Neural crest cell (in vitro differentiated cells): ENCODE results near the gene SCGB3A1. TPM values are rescaled to one million over a fixed set of nuclear protein-coding genes. Genes with fewer than 3 reads are reported as not detected.

Source experiments
- DNase-seq: peaks from one replicate; pipeline ENCODE4 v3.0.0; 2021; ENCODE audit warnings: low read depth, mixed read lengths, low spot score
- H3K27ac Mint-ChIP-seq: one replicate; pipeline ENCODE4 v1.8.0; 2021; ENCODE audit warnings: mild to moderate bottlenecking, mixed read lengths; ENCODE audit not compliant: unreplicated experiment
- H3K27me3 Mint-ChIP-seq: 2 replicates; pipeline ENCODE4 v1.8.0; 2021; ENCODE audit warnings: low read depth, mild to moderate bottlenecking, mixed read lengths
- H3K36me3 Mint-ChIP-seq: 2 replicates; pipeline ENCODE4 v1.8.0; 2021; ENCODE audit warnings: low read depth, mild to moderate bottlenecking, mixed read lengths
- H3K4me1 Mint-ChIP-seq: 2 replicates; pipeline ENCODE4 v1.8.0; 2021; ENCODE audit warnings: mixed read lengths
- H3K4me3 Mint-ChIP-seq: one replicate; pipeline ENCODE4 v1.8.0; 2021; ENCODE audit warnings: mild to moderate bottlenecking, mixed read lengths
- H3K9me3 Mint-ChIP-seq: 2 replicates; pipeline ENCODE4 v1.8.0; 2021; ENCODE audit warnings: mixed read lengths
- CTCF ChIP-seq: fragments of 200-600 bp; sonication (generic); conservative IDR thresholded peaks from 2 replicates; pipeline ENCODE4 v1.5.0; 2021; ENCODE audit warnings: antibody characterized with exemption, mild to moderate bottlenecking
- total RNA-seq: library from RNA; stranded (reverse); gene quantifications from 2 replicates; pipeline ENCODE4 v1.2.1, GENCODE V29; 2021

The SCGB3A1 gene
- total RNA-seq, 1 donor from 2014 or later = not detected

- Mint-ChIP-seq H3K4me3 (no peak overlapping the region), H3K9me3 (no peaks in the 10 kb centered on the region), H3K27ac (no peak overlapping the region), H3K36me3 (no peaks in the 10 kb centered on the region), H3K4me1 (peaks cover 3% of the 10 kb centered on the region), H3K27me3 (no peaks in the 10 kb centered on the region)
- no peak for DNase-seq
- TF ChIP-seq CTCF = no peak
Observed at GRCh38 chr5:180611140-180611850, 20.0 kb upstream of the SCGB3A1 start.

- Mint-ChIP-seq H3K27me3 (no peaks in the 10 kb centered on the region), H3K4me3 (no peak overlapping the region), H3K36me3 (no peaks in the 10 kb centered on the region), H3K27ac (no peak overlapping the region), H3K9me3 (no peaks in the 10 kb centered on the region), H3K4me1 (peaks cover 7% of the 10 kb centered on the region)
- TF ChIP-seq CTCF = no peak
- DNase-seq = no peak
Observed at GRCh38 chr5:180609817-180610550, 18.7 kb upstream of the SCGB3A1 start.

- no peak for TF ChIP-seq CTCF
- Mint-ChIP-seq H3K9me3 (no peaks in the 10 kb centered on the region), H3K4me1 (peaks cover 8% of the 10 kb centered on the region), H3K4me3 (no peak overlapping the region), H3K27me3 (no peaks in the 10 kb centered on the region), H3K27ac (no peak overlapping the region), H3K36me3 (no peaks in the 10 kb centered on the region)
- DNase-seq = no peak
Observed at GRCh38 chr5:180609386-180609785, 18.1 kb upstream of the SCGB3A1 start.

GRCh38 chr5:180608572-180609310, 17.4 kb upstream of the SCGB3A1 start:
- H3K27ac Mint-ChIP-seq = no peak overlapping the region
- H3K9me3 Mint-ChIP-seq = no peaks in the 10 kb centered on the region
- DNase-seq = no peak
- no peaks in the 10 kb centered on the region for H3K27me3 Mint-ChIP-seq
- H3K4me1 Mint-ChIP-seq = peaks cover 11% of the 10 kb centered on the region
- no peak for TF ChIP-seq CTCF
- H3K4me3 Mint-ChIP-seq = no peak overlapping the region
- no peaks in the 10 kb centered on the region for H3K36me3 Mint-ChIP-seq

- H3K4me3 Mint-ChIP-seq = no peak overlapping the region
- no peak for DNase-seq
- no peak for TF ChIP-seq CTCF
- no peaks in the 10 kb centered on the region for H3K27me3 Mint-ChIP-seq
- H3K27ac Mint-ChIP-seq = no peak overlapping the region
- H3K9me3 Mint-ChIP-seq = no peaks in the 10 kb centered on the region
- H3K36me3 Mint-ChIP-seq = no peaks in the 10 kb centered on the region
- peaks cover 11% of the 10 kb centered on the region for H3K4me1 Mint-ChIP-seq
Observed at GRCh38 chr5:180607861-180608571, 16.7 kb upstream of the SCGB3A1 start.
